HCT116 (cell line): ENCODE measurements around the gene FMNL1.

Experiments used
- CTCF ChIP-seq, 3 experiments: fragments of 200-600 bp in 1 of 3; sonication (generic) in 1 of 3; IDR thresholded peaks in 2 of 3; conservative IDR thresholded peaks in 1 of 3; 2 replicates each; pipeline ENCODE4 v1.5.1; 2012 to 2017; ENCODE audit warnings: low read depth in 2 of 3, low read length in 2 of 3, antibody characterized with exemption in 1 of 3, borderline replicate concordance in 1 of 3, control low read depth in 1 of 3, mild to moderate bottlenecking in 1 of 3, mixed read lengths in 1 of 3, mixed run types in 1 of 3, moderate library complexity in 1 of 3; ENCODE audit not compliant: insufficient read depth in 1 of 3
- EZH2 ChIP-seq: fragments of 200-600 bp; sonication (generic); IDR thresholded peaks from 2 replicates; pipeline ENCODE4 v1.6.1; 2017; ENCODE audit warnings: antibody characterized with exemption, mixed run types
- POLR2A ChIP-seq: IDR thresholded peaks from 2 replicates; pipeline ENCODE4 v1.7.0; 2011; ENCODE audit warnings: borderline replicate concordance; ENCODE audit not compliant: insufficient read depth, insufficient read length; ENCODE audit errors: extremely low read depth
- TCF7L2 ChIP-seq: IDR thresholded peaks from 2 replicates; pipeline ENCODE4 v1.7.0; 2011; ENCODE audit warnings: borderline replicate concordance, inconsistent platforms; ENCODE audit not compliant: insufficient read depth, insufficient read length; ENCODE audit errors: extremely low read depth
- ZFX ChIP-seq: fragments of 450-650 bp; IDR thresholded peaks from 2 replicates; pipeline ENCODE4 v1.6.1; 2017

GRCh38 chr17:45225051-45225700 is 3.5 kb downstream of the FMNL1 start:
- TF ChIP-seq CTCF (IDR thresholded peaks at IDR 0.05 in 2 of 3, conservative IDR thresholded peaks at IDR 0.05 in 1 of 3; ENCODE audit: borderline replicate concordance in 1 of 3, insufficient read depth in 1 of 3, low read depth in 2 of 3, low read length in 2 of 3) (no peak), POLR2A (no peak), ZFX (no peak), EZH2 (no peak), TCF7L2 (no peak)
